ENCODE results near the gene PTPRA.

PTPRA gene

GRCh38 chr20:2921506-2921905 is 48.2 kb downstream of the PTPRA start:
- no peak for DNase-seq (ENCODE audit: low read depth in 2 of 2, low spot score in 1 of 2)

- DNase-seq (ENCODE audit: low read depth in 2 of 2, low spot score in 1 of 2) = no peak
These were observed 49.7 kb downstream of the PTPRA start for GRCh38 chr20:2922957-2923356.

GRCh38 chr20:2930538-2930937 is 57.3 kb downstream of the PTPRA start:
- no peak for DNase-seq (ENCODE audit: low read depth in 2 of 2, low spot score in 1 of 2)

- no peak for DNase-seq (ENCODE audit: low read depth in 2 of 2, low spot score in 1 of 2)
These were observed 59.2 kb downstream of the PTPRA start for GRCh38 chr20:2932498-2932897.

GRCh38 chr20:2937902-2938301 is 64.6 kb downstream of the PTPRA start:
- DNase-seq (ENCODE audit: low read depth in 2 of 2, low spot score in 1 of 2) = no peak

- no peak for DNase-seq (ENCODE audit: low read depth in 2 of 2, low spot score in 1 of 2)
These were observed 69.2 kb downstream of the PTPRA start for GRCh38 chr20:2942439-2942838.

- DNase-seq (ENCODE audit: low read depth in 2 of 2, low spot score in 1 of 2) = no peak
These were observed 74.0 kb downstream of the PTPRA start for GRCh38 chr20:2946988-2947961.

- no peak for DNase-seq (ENCODE audit: low read depth in 2 of 2, low spot score in 1 of 2)
These were observed 75.7 kb downstream of the PTPRA start for GRCh38 chr20:2948968-2949367.

- no peak for DNase-seq (ENCODE audit: low read depth in 2 of 2, low spot score in 1 of 2)
These were observed 79.5 kb downstream of the PTPRA start for GRCh38 chr20:2952766-2953165.

- no peak for DNase-seq (ENCODE audit: low read depth in 2 of 2, low spot score in 1 of 2)
These were observed 82.1 kb downstream of the PTPRA start for GRCh38 chr20:2955257-2955970.

- DNase-seq (ENCODE audit: low read depth in 2 of 2, low spot score in 1 of 2) = no peak
These were observed 83.2 kb downstream of the PTPRA start for GRCh38 chr20:2956480-2956879.

GRCh38 chr20:2967841-2968240 is 94.6 kb downstream of the PTPRA start:
- DNase-seq (ENCODE audit: low read depth in 2 of 2, low spot score in 1 of 2) = no peak

- no peak for DNase-seq (ENCODE audit: low read depth in 2 of 2, low spot score in 1 of 2)
These were observed 98.8 kb downstream of the PTPRA start for GRCh38 chr20:2972126-2972525.

GRCh38 chr20:2973574-2973973 is 100.3 kb downstream of the PTPRA start:
- no peak for DNase-seq (ENCODE audit: low read depth in 2 of 2, low spot score in 1 of 2)

- no peak for DNase-seq (ENCODE audit: low read depth in 2 of 2, low spot score in 1 of 2)
These were observed 105.2 kb downstream of the PTPRA start for GRCh38 chr20:2978519-2978918.

GRCh38 chr20:2981646-2982045 is 108.4 kb downstream of the PTPRA start:
- no peak for DNase-seq (ENCODE audit: low read depth in 2 of 2, low spot score in 1 of 2)

- DNase-seq (ENCODE audit: low read depth in 2 of 2, low spot score in 1 of 2) = no peak
These were observed 110.2 kb downstream of the PTPRA start for GRCh38 chr20:2983508-2983907.

GRCh38 chr20:2984028-2984501 is 110.8 kb downstream of the PTPRA start:
- no peak for DNase-seq (ENCODE audit: low read depth in 2 of 2, low spot score in 1 of 2)

- no peak for DNase-seq (ENCODE audit: low read depth in 2 of 2, low spot score in 1 of 2)
These were observed 111.8 kb downstream of the PTPRA start for GRCh38 chr20:2984956-2985661.

GRCh38 chr20:2986466-2986865 is 113.2 kb downstream of the PTPRA start:
- DNase-seq (ENCODE audit: low read depth in 2 of 2, low spot score in 1 of 2) = no peak

GRCh38 chr20:2987861-2988260 is 114.6 kb downstream of the PTPRA start:
- DNase-seq (ENCODE audit: low read depth in 2 of 2, low spot score in 1 of 2) = no peak

All from stimulated activated CD8-positive, alpha-beta memory T cell treated with anti-CD3 and anti-CD28 coated beads, Interleukin-4, amount 100 ng/mL, for 1 hour (primary cell).